IMR-90 (cell line): ENCODE data around the gene CYB5B. TPM values are rescaled to one million over a fixed set of nuclear protein-coding genes. Genes with fewer than 3 reads are reported as not detected.

Source experiments
- ATAC-seq: fragments of 200-7000 bp; cut with Tn5 transposase; 2 replicates; pipeline ENCODE4 v1.9.1; 2020; ENCODE audit warnings: low read depth, mild to moderate bottlenecking, moderate library complexity
- BruUV-seq: library from RNA; stranded (reverse); fragments of 400-500 nt; replicated peaks from 2 replicates; lab custom pipeline; 2021; lab: Mats Ljungman, UMichigan
- CTCF ChIA-PET: fragments of 300-600 bp; formaldehyde crosslinking; extraction: SDS; loops from one replicate; lab custom pipeline; 2021; ENCODE audit warnings: antibody characterized with exemption; lab: Yijun Ruan, JAX
- POLR2A ChIA-PET: fragments of 300-600 bp; sonication (Branson Sonifier 250); formaldehyde crosslinking; loops from one replicate; lab custom pipeline; 2022; ENCODE audit warnings: antibody characterized with exemption; ENCODE audit not compliant: unreplicated experiment; lab: Charles Lee
- DNase-seq: peaks from one replicate; pipeline ENCODE4 v3.0.0; 2013
- H2AFZ ChIP-seq: replicated peaks from 2 replicates; pipeline ENCODE3; 2013; ENCODE audit warnings: low read length, mild to moderate bottlenecking; ENCODE audit not compliant: poor library complexity
- H2AK5ac ChIP-seq: 2 replicates; pipeline ENCODE4 v1.6.1; 2013; ENCODE audit warnings: low read depth, low read length, inconsistent platforms
- H2AK9ac ChIP-seq: replicated peaks from 2 replicates; pipeline ENCODE3; 2013; ENCODE audit warnings: mild to moderate bottlenecking, low read depth, low read length, moderate library complexity; ENCODE audit not compliant: poor library complexity
- H2BK120ac ChIP-seq: 2 replicates; pipeline ENCODE4 v1.6.1; 2013; ENCODE audit warnings: low read depth, low read length, inconsistent platforms
- H2BK15ac ChIP-seq: 3 replicates; pipeline ENCODE4 v1.6.1; 2013; ENCODE audit warnings: low read depth, low read length, inconsistent platforms
- H2BK20ac ChIP-seq: 2 replicates; pipeline ENCODE4 v1.6.1; 2013; ENCODE audit warnings: low read depth, mild to moderate bottlenecking, inconsistent platforms, low read length, moderate library complexity
- H2BK5ac ChIP-seq: 2 replicates; pipeline ENCODE4 v1.6.1; 2013; ENCODE audit warnings: mild to moderate bottlenecking, low read depth, low read length, inconsistent platforms; ENCODE audit not compliant: poor library complexity, severe bottlenecking
- H3K14ac ChIP-seq: replicated peaks from 2 replicates; pipeline ENCODE4 v1.6.1; 2013; ENCODE audit warnings: low read depth, low read length, inconsistent platforms
- H3K18ac ChIP-seq: 2 replicates; pipeline ENCODE4 v1.6.1; 2013; ENCODE audit warnings: low read depth, low read length, control low read depth
- H3K23ac ChIP-seq: 2 replicates; pipeline ENCODE4 v1.6.1; 2013; ENCODE audit warnings: low read depth, low read length, inconsistent platforms
- H3K27ac ChIP-seq: 2 replicates; pipeline ENCODE4 v1.5.1; 2013; ENCODE audit warnings: mild to moderate bottlenecking, control low read depth, low read length; ENCODE audit not compliant: insufficient read depth
- H3K27me3 ChIP-seq: 2 replicates; pipeline ENCODE4 v1.6.1; 2013; ENCODE audit warnings: low read length; ENCODE audit not compliant: control insufficient read depth, insufficient read depth
- H3K36me3 ChIP-seq: 2 replicates; pipeline ENCODE4 v1.6.1; 2013; ENCODE audit warnings: low read length, mixed read lengths; ENCODE audit not compliant: control insufficient read depth, insufficient read depth
- H3K4ac ChIP-seq: 2 replicates; pipeline ENCODE4 v1.6.1; 2013; ENCODE audit warnings: low read depth, low read length, inconsistent platforms
- H3K4me1 ChIP-seq: 2 replicates; pipeline ENCODE4 v1.6.1; 2013; ENCODE audit warnings: low read length, mixed read lengths; ENCODE audit not compliant: control insufficient read depth, insufficient read depth
- H3K4me2 ChIP-seq: 2 replicates; pipeline ENCODE4 v1.6.1; 2013; ENCODE audit warnings: low read depth, mild to moderate bottlenecking, control low read depth, low read length, moderate library complexity
- H3K4me3 ChIP-seq: 2 replicates; pipeline ENCODE4 v1.5.1; 2013; ENCODE audit warnings: low read depth, mild to moderate bottlenecking, control low read depth, low read length, moderate library complexity; ENCODE audit not compliant: insufficient read depth
- H3K56ac ChIP-seq: 2 replicates; pipeline ENCODE4 v1.6.1; 2013; ENCODE audit warnings: low read length, inconsistent platforms; ENCODE audit not compliant: insufficient read depth; ENCODE audit errors: extremely low read depth
- H3K79me1 ChIP-seq, 2 experiments: 2 replicates each; pipeline ENCODE4 v1.6.1; 2013; ENCODE audit warnings: low read length in 2 of 2, inconsistent platforms in 1 of 2, low read depth in 1 of 2
- H3K9ac ChIP-seq: 2 replicates; pipeline ENCODE4 v1.6.1; 2013; ENCODE audit warnings: low read depth, low read length, control low read depth
- H3K9me1 ChIP-seq: 2 replicates; pipeline ENCODE4 v1.6.1; 2013; ENCODE audit warnings: low read length, inconsistent platforms; ENCODE audit not compliant: insufficient read depth
- H3K9me3 ChIP-seq: 2 replicates; pipeline ENCODE4 v1.6.1; 2013; ENCODE audit warnings: low read length; ENCODE audit not compliant: control insufficient read depth, insufficient read depth
- H4K20me1 ChIP-seq: 2 replicates; pipeline ENCODE4 v1.6.1; 2013; ENCODE audit warnings: low read length, inconsistent platforms; ENCODE audit not compliant: insufficient read depth
- H4K5ac ChIP-seq: 2 replicates; pipeline ENCODE4 v1.6.1; 2013; ENCODE audit warnings: mild to moderate bottlenecking, low read depth, low read length, control low read depth
- H4K8ac ChIP-seq, 2 experiments: 2 replicates each; pipeline ENCODE4 v1.6.1; 2013; ENCODE audit warnings: low read depth in 2 of 2, low read length in 2 of 2, control low read depth in 1 of 2, inconsistent platforms in 1 of 2
- H4K91ac ChIP-seq: 2 replicates; pipeline ENCODE4 v1.6.1; 2013; ENCODE audit warnings: low read depth, low read length, inconsistent platforms; ENCODE audit not compliant: insufficient read depth
- BHLHE40 ChIP-seq: fragments of 150-350 bp; IDR thresholded peaks from 2 replicates; pipeline ENCODE4 v1.6.1; 2016; ENCODE audit warnings: mild to moderate bottlenecking, low read depth, low read length
- CEBPB ChIP-seq: IDR thresholded peaks from 2 replicates; pipeline ENCODE4 v1.6.1; 2012; ENCODE audit warnings: low read depth, low read length, improper control_type of control experiment
- FOS ChIP-seq: fragments of 150-350 bp; IDR thresholded peaks from 2 replicates; pipeline ENCODE4 v1.6.1; 2016; ENCODE audit warnings: low read depth, low read length
- MAFK ChIP-seq: IDR thresholded peaks from 2 replicates; pipeline ENCODE4 v1.6.1; 2012; ENCODE audit warnings: low read depth, low read length, improper control_type of control experiment
- SMC3 ChIP-seq: fragments of 150-350 bp; IDR thresholded peaks from 2 replicates; pipeline ENCODE4 v1.6.1; 2016; ENCODE audit warnings: low read depth, mild to moderate bottlenecking, antibody characterized with exemption, low read length, moderate library complexity
- WGBS, 2 experiments: methylation state at CpG; one replicate each; pipeline versions ENCODE4 v1.1.5 to v1.1.7; 2013; ENCODE audit warnings: missing lambda C conversion rate in 2 of 2; ENCODE audit not compliant: insufficient read length in 1 of 2; ENCODE audit errors: extremely low coverage in 2 of 2; 5-methylcytosine and 5-hydroxymethylcytosine counted together
- dilution Hi-C: fragments of 300-500 bp; cut with HindIII; formaldehyde crosslinking; loops from one replicate; pipeline ENCODE4 v1.14.3; 2018; ENCODE audit warnings: low sequenced_read_pairs; ENCODE audit not compliant: unreplicated experiment
- in situ Hi-C: fragments of 300-500 bp; cut with MboI; formaldehyde crosslinking; loops from 3 replicates; pipeline ENCODE4 v1.14.3; 2019; ENCODE audit warnings: low sequenced_read_pairs, inconsistent platforms, mixed read lengths
- intact Hi-C: fragments of 100-400 bp; cut with micrococcal nuclease; formaldehyde crosslinking; loops from 2 replicates; pipeline ENCODE4 v1.10.0; 2022
- polyA plus RNA-seq, 3 experiments: library from polyadenylated mRNA; depleted of rRNA; stranded (reverse); fragments of >200 nt; gene quantifications; 2 replicates each; pipeline ENCODE4 v1.2.3, GENCODE V29; 2012; ENCODE audit warnings: low replicate concordance in 1 of 3
- total RNA-seq: library from RNA; depleted of rRNA; stranded (reverse); fragments of >200 nt; gene quantifications from 2 replicates; pipeline ENCODE4 v1.2.3, GENCODE V29; 2012

The CYB5B gene
- total and polyA plus RNA-seq, 2 of the 4 experiments (the other 2 are of a cell fraction), result 100 to 102 TPM

DNA sequence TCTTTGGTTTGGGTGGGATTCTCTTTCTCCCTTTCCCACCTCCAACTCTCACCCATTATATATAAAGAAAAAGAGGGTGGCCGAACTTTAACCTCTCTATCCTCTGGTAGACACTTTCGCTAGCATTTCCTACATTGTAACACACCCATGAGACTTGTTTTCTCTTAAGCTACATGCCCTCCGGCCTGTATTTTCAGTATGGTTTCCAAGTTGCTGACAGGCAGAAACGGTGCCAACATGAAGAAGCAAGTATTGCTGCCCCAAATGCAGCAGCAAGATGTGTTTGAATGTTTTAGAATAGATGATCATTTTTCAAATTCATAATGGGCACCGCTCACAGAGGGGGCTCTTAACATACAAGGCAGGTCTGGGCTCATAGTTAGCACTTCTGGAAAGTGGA, 18.7 kb upstream of the CYB5B start:
- Histone ChIP-seq H3K9me3 (no peaks in the 10 kb centered on the region), H3K27ac (no peak overlapping the region), H2AK5ac (peak overlapping the region; percentile 14; the same call in 1 of the 2 replicates), H3K4me1 (peaks cover 8% of the 10 kb centered on the region), H3K9ac (no peak overlapping the region), H4K91ac (no peak overlapping the region), H3K9me1 (peaks cover 3% of the 10 kb centered on the region; the same call in 1 of the 2 replicates), H3K14ac (no peak overlapping the region), H3K23ac (no peak overlapping the region), H4K5ac (no peak overlapping the region), H3K4me2 (no peak overlapping the region), H3K36me3 (no peaks in the 10 kb centered on the region), H3K56ac (no peak overlapping the region), H3K27me3 (no peaks in the 10 kb centered on the region), H2BK20ac (no peak overlapping the region), H3K4me3 (no peak overlapping the region), H2BK5ac (no peak overlapping the region), H3K4ac (no peak overlapping the region), H4K8ac (no peak overlapping the region), H3K79me1 (no peaks in the 10 kb centered on the region), H3K18ac (no peak overlapping the region), H2BK15ac (no peak overlapping the region), H2AFZ (no peak overlapping the region), H4K20me1 (no peaks in the 10 kb centered on the region), H2AK9ac (no peak overlapping the region), H2BK120ac (no peak overlapping the region)
- WGBS, 2 experiments, result 83% methylated on average over 1 of the region's 5 CpGs; no CpG with 5 or more reads in 1 of the 2 experiments
- TF ChIP-seq SMC3 (no peak), FOS (no peak), BHLHE40 (no peak), CEBPB (no peak), MAFK (no peak)
- no TSS peak for BruUV-seq
- ATAC-seq (no peak), DNase-seq (no peak)
- CTCF ChIA-PET, result interaction anchor here (1.2 kb wide), 1 partner anchor 71 kb away, joined by 3 read pairs; no protein-coding TSS in a partner anchor
- intact Hi-C loops (no loop called here), dilution Hi-C loops (no loop called here), in situ Hi-C loops (no loop called here)
- POLR2A ChIA-PET, result no interaction called here
